Fibroblast of skin of right biceps (primary cell): ENCODE results near the gene DTHD1.
A peak's percentile ranks its signal among the peaks of the same experiment; 100 is the strongest.

Source experiments
- DNase-seq: peaks from one replicate; pipeline ENCODE4 v3.0.0-alpha.2; 2013

DTHD1 gene

GRCh38 chr4:36273276-36273675, 8.1 kb upstream of the DTHD1 start:
- DNase-seq: no peak

- no peak for DNase-seq
Measured at GRCh38 chr4:36274158-36274557, 7.3 kb upstream of the DTHD1 start.

GRCh38 chr4:36277533-36277932, 3.9 kb upstream of the DTHD1 start:
- DNase-seq: no peak

- no peak for DNase-seq
Measured at GRCh38 chr4:36278789-36279188, 2.6 kb upstream of the DTHD1 start.

GRCh38 chr4:36280555-36280954, 861 bp upstream of the DTHD1 start:
- DNase-seq: no peak

GRCh38 chr4:36282503-36283030, 1.2 kb downstream of the DTHD1 start:
- DNase-seq: no peak

GRCh38 chr4:36283912-36284465, 2.6 kb downstream of the DTHD1 start:
- no peak for DNase-seq

GRCh38 chr4:36285784-36286480, 4.5 kb downstream of the DTHD1 start:
- DNase-seq: no peak

GRCh38 chr4:36286481-36286871, 5.1 kb downstream of the DTHD1 start:
- DNase-seq: no peak

- DNase-seq: no peak
Measured at GRCh38 chr4:36288731-36289426, 7.5 kb downstream of the DTHD1 start.

GRCh38 chr4:36290641-36291040, 9.2 kb downstream of the DTHD1 start:
- no peak for DNase-seq

- DNase-seq: no peak
Measured at GRCh38 chr4:36292556-36293188, 11.3 kb downstream of the DTHD1 start.

GRCh38 chr4:36301127-36301526, 19.7 kb downstream of the DTHD1 start:
- no peak for DNase-seq

- DNase-seq: no peak
Measured at GRCh38 chr4:36303426-36304137, 22.2 kb downstream of the DTHD1 start.

GRCh38 chr4:36304138-36304681, 22.8 kb downstream of the DTHD1 start:
- no peak for DNase-seq

- DNase-seq: no peak
Measured at GRCh38 chr4:36308150-36308549, 26.7 kb downstream of the DTHD1 start.

GRCh38 chr4:36310216-36310615, 28.8 kb downstream of the DTHD1 start:
- no peak for DNase-seq

- no peak for DNase-seq
Measured at GRCh38 chr4:36310793-36311192, 29.4 kb downstream of the DTHD1 start.

GRCh38 chr4:36312511-36312910, 31.1 kb downstream of the DTHD1 start:
- DNase-seq: no peak

- no peak for DNase-seq
Measured at GRCh38 chr4:36313301-36313700, 31.9 kb downstream of the DTHD1 start.

GRCh38 chr4:36313703-36314102, 32.3 kb downstream of the DTHD1 start:
- no peak for DNase-seq

- DNase-seq: peak; percentile 68
Measured at GRCh38 chr4:36316607-36317006, 35.2 kb downstream of the DTHD1 start.

GRCh38 chr4:36317721-36318120, 36.3 kb downstream of the DTHD1 start:
- DNase-seq: peak; percentile 10
